ENCODE results near the gene PRIMA1. TPM values are rescaled to one million over a fixed set of nuclear protein-coding genes. Genes with fewer than 3 reads are reported as not detected.

Gene PRIMA1
- total RNA-seq, 1 donor from 2014 or later: 2.4 TPM

DNA sequence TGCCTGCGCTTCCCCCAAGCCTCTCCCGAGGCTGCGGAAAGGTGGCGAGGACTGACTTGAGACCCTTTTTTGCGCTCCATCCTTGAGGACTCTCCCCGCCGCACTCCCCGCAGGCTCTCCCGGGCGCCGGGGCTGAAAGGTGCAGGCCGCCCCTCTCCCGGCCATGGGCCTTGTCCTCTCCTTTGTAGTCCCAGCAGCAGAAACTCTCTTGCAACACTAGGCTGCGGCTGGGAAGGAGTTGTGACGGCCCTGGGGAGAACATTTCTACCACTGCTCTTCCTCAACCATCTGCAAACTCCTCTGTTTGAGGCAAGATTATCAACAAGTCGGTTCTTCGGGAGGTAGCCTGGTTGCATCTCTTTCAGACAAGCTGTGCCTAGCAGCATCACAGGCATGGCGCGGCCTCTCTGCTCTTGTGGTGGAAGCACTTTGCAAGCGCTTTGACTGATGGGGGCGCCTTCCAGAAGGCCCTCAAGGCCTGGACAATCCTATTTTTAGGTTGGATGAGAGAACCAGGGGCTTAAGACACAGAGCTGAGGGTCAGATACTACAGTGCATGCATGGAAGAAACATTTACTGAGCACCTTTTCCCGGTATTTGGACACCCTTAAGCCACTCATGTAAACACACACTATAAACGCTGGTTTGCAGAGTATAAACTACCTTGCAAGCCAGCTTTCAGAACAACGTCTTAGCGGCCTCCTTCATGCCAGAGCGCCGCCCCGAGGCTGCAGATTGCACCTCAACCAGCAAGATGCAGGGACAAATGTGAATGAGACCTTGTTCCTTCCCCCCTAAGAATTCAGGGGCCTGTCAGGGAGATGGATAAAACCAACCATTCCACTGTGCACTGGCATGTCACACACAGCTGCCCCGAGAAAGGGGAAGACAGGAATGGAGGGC lies 1.2 kb upstream of the PRIMA1 start:
- H3K27me3 Mint-ChIP-seq (ENCODE audit: unreplicated experiment): peaks cover 8% of the 10 kb centered on the region
- DNase-seq: peak; percentile 34
- TF ChIP-seq, protein P1, sequence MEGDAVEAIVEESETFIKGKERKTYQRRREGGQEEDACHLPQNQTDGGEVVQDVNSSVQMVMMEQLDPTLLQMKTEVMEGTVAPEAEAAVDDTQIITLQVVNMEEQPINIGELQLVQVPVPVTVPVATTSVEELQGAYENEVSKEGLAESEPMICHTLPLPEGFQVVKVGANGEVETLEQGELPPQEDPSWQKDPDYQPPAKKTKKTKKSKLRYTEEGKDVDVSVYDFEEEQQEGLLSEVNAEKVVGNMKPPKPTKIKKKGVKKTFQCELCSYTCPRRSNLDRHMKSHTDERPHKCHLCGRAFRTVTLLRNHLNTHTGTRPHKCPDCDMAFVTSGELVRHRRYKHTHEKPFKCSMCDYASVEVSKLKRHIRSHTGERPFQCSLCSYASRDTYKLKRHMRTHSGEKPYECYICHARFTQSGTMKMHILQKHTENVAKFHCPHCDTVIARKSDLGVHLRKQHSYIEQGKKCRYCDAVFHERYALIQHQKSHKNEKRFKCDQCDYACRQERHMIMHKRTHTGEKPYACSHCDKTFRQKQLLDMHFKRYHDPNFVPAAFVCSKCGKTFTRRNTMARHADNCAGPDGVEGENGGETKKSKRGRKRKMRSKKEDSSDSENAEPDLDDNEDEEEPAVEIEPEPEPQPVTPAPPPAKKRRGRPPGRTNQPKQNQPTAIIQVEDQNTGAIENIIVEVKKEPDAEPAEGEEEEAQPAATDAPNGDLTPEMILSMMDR (IDR thresholded peaks at IDR 0.05; ENCODE audit: partially characterized antibody, unreplicated experiment): no peak
- H3K4me1 Mint-ChIP-seq (ENCODE audit: low read depth, unreplicated experiment): peaks cover 18% of the 10 kb centered on the region
- peaks cover 5% of the 10 kb centered on the region for H3K9me3 Mint-ChIP-seq (ENCODE audit: unreplicated experiment)
- peak overlapping the region; percentile 66 for H3K27ac Mint-ChIP-seq (ENCODE audit: unreplicated experiment)
- H3K4me3 Mint-ChIP-seq (ENCODE audit: unreplicated experiment): peak overlapping the region; percentile 76
- H3K36me3 Mint-ChIP-seq (ENCODE audit: unreplicated experiment): peaks cover 5% of the 10 kb centered on the region

DNA sequence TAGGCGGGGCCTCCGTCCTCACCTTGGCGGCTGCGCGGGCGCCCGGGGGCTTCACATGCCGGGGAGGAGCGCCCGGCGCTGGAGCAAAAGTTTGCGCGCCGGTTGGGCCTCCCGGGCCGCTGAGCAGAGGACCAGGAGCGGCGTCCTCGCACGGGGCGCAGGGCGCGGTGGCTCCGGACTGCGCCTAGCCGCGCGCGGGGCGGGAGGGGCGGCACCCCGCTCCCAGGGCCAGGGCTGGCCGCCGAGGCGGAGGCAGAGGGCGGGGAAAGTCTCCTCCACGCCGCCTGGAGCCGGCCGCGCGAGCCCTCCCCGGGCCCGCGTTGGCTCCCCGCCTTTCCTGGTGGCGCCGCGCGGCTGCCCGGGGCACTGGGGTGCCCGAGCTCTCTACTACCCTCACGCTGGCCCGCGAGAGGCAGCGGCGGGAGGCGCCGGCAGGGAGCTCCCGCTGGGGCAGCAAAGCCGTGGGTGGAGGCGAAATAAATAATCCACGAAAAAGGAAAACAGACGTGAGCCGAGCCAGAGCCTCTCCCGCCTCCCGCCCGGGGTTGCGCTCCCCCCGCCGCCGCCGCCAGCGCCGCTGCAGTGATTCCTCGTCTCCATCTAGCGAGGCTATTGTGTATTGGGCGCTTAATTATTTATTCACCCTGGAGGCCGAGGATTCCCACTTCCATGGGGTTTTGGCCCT lies 400 bp upstream of the PRIMA1 start:
- peak; percentile 48 for DNase-seq
- TF ChIP-seq, protein P1 (IDR thresholded peaks at IDR 0.05; ENCODE audit: partially characterized antibody, unreplicated experiment): no peak
- Mint-ChIP-seq H3K9me3 (ENCODE audit: unreplicated experiment) (peaks cover 6% of the 10 kb centered on the region), H3K27ac (ENCODE audit: unreplicated experiment) (no peak overlapping the region), H3K4me3 (ENCODE audit: unreplicated experiment) (peak overlapping the region; percentile 91), H3K36me3 (ENCODE audit: unreplicated experiment) (peaks cover 5% of the 10 kb centered on the region), H3K4me1 (ENCODE audit: low read depth, unreplicated experiment) (peaks cover 18% of the 10 kb centered on the region), H3K27me3 (ENCODE audit: unreplicated experiment) (peaks cover 8% of the 10 kb centered on the region)

DNA sequence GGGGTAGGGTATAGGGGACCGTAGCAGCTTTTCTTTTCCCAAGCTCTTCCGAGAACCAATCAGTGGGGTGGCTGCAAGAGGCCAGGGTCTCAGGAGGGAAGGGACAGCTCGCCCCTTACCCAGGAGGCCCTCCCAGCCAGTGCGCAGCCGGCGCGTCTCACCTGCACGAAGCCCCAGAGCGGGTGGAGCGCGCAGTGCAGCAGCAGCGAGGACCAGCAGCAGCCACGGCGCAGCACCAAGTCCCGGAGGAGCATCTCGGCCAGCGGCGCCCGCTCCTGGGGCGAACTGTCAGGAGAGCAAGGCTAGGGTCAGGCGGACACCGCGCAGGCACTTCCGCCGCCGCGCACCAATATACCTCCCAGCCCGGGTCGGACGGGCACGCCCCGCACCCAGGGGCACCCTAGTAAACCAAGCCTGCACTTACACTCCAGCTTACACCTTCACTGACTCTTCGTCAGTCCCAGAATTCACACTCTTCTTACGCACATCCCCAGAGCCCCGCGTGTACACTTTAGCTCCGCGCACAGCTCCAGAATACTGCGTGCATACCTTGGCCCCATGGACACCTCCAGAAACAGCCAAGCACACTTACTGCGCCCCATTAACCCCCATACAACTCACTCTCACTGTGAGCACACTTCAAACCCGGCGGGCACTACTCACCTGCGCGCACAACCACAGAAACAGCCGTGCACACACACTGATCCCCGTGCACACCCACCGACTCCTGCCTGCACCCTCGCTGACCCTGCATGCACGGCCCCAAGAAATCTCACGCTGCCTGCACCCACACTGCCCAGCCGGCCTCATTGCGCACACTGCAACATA lies 606 bp downstream of the PRIMA1 start:
- Mint-ChIP-seq H3K9me3 (ENCODE audit: unreplicated experiment) (peaks cover 6% of the 10 kb centered on the region), H3K36me3 (ENCODE audit: unreplicated experiment) (peaks cover 5% of the 10 kb centered on the region), H3K4me1 (ENCODE audit: low read depth, unreplicated experiment) (peaks cover 18% of the 10 kb centered on the region), H3K4me3 (ENCODE audit: unreplicated experiment) (peak overlapping the region; percentile 91), H3K27ac (ENCODE audit: unreplicated experiment) (peak overlapping the region; percentile 34), H3K27me3 (ENCODE audit: unreplicated experiment) (peaks cover 8% of the 10 kb centered on the region)
- TF ChIP-seq, protein P1 (IDR thresholded peaks at IDR 0.05; ENCODE audit: partially characterized antibody, unreplicated experiment): no peak
- DNase-seq: peak; percentile 59

DNA sequence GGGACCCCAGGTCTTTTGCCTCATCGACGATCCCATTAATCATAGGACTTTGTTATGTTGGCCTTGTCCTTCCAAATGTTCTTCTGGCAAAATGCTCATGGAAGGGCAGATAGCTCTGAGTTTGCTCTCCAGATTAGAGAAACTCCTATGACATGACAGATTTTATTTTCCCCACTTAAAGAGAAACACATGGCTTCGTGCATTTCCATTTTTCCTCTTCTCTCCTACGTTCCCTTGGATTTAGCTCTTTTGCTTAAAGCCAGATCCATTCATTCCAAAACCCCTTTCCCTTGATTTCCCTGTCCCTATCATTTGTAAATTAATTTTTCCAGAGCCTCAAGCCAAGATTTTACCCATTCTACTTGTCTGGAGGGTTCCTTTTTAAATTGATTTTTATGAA lies 2.9 kb downstream of the PRIMA1 start:
- DNase-seq: no peak
- H3K4me1 Mint-ChIP-seq (ENCODE audit: low read depth, unreplicated experiment): peaks cover 25% of the 10 kb centered on the region

More for the DNA sequence above, 2.9 kb downstream of the PRIMA1 start:
- Mint-ChIP-seq H3K27me3 (ENCODE audit: unreplicated experiment) (peaks cover 8% of the 10 kb centered on the region), H3K9me3 (ENCODE audit: unreplicated experiment) (peaks cover 6% of the 10 kb centered on the region), H3K36me3 (ENCODE audit: unreplicated experiment) (no peaks in the 10 kb centered on the region), H3K27ac (ENCODE audit: unreplicated experiment) (no peak overlapping the region), H3K4me3 (ENCODE audit: unreplicated experiment) (no peak overlapping the region)
- TF ChIP-seq, protein P1 (IDR thresholded peaks at IDR 0.05; ENCODE audit: partially characterized antibody, unreplicated experiment): no peak
